Measurements from ENCODE around the gene TPRN.
"Not testable (repeated sequence)": the region's sequence is repeated elsewhere in the genome, so short reads cannot be mapped to it uniquely, and the experiment has no call there.

TPRN gene
- total RNA-seq, result 4.9 to 10.2 (median 6.8) reads per million in 4 donors

GRCh38 chr9:137200311-137201204 lies at the start of gene TPRN:
Gene TPRN, minus strand, starts transcription at chr9:137200741. Its CDS starts 30 bp downstream, at chr9:137200711.
- peak; percentile 96 to 98 (median 97) for DNase-seq

- no peak for DNase-seq
Observed at GRCh38 chr9:137247916-137248175, 47.3 kb upstream of the TPRN start.

GRCh38 chr9:137247135-137247915 lies 46.8 kb upstream of the TPRN start:
- DNase-seq, result no peak

GRCh38 chr9:137245450-137246421 lies 45.2 kb upstream of the TPRN start:
- DNase-seq, result no peak

GRCh38 chr9:137244486-137245449 lies 44.2 kb upstream of the TPRN start:
- no peak for DNase-seq

- DNase-seq, result peak in 1 of 5 donors; percentile 26
Observed at GRCh38 chr9:137243626-137244485, 43.3 kb upstream of the TPRN start.

GRCh38 chr9:137243266-137243625 lies 42.7 kb upstream of the TPRN start:
- not testable (repeated sequence) for DNase-seq

- no peak for DNase-seq
Observed at GRCh38 chr9:137242269-137243203, 42.0 kb upstream of the TPRN start.

GRCh38 chr9:137241490-137242268 lies 41.1 kb upstream of the TPRN start:
- peak; percentile 45 to 69 (median 55) for DNase-seq

- DNase-seq, result peak; percentile 93 to 100 (median 95)
Observed at GRCh38 chr9:137240841-137241489, 40.4 kb upstream of the TPRN start, which contains the start of gene TUBB4B. Gene TUBB4B, plus strand, starts transcription at chr9:137241287. Its CDS starts 74 bp downstream, at chr9:137241361.

- peak; percentile 50 to 70 (median 59) for DNase-seq
Observed at GRCh38 chr9:137240318-137240840, 39.8 kb upstream of the TPRN start.

GRCh38 chr9:137239541-137240200 lies 39.1 kb upstream of the TPRN start:
- not testable (repeated sequence) for DNase-seq

- DNase-seq, result peak in 1 of 5 donors; percentile 1
Observed at GRCh38 chr9:137237759-137238726, 37.5 kb upstream of the TPRN start.

GRCh38 chr9:137236936-137237421 lies 36.4 kb upstream of the TPRN start:
- DNase-seq, result no peak

GRCh38 chr9:137236238-137236935 lies 35.8 kb upstream of the TPRN start:
- peak; percentile 81 to 88 (median 86) for DNase-seq

All from T-helper 1 cell (primary cell).